ENCODE data around the gene ST6GALNAC3.
"Not testable (repeated sequence)": the region's sequence is repeated elsewhere in the genome, so short reads cannot be mapped to it uniquely, and the experiment has no call there.

ST6GALNAC3 gene

GRCh38 chr1:76105372-76105771 is 30.8 kb downstream of the ST6GALNAC3 start:
- FAIRE-seq: no peak
- DNase-seq (ENCODE audit: insufficient read length, low spot score): no peak

GRCh38 chr1:76106251-76106650 is 31.7 kb downstream of the ST6GALNAC3 start:
- no peak for DNase-seq (ENCODE audit: insufficient read length, low spot score)
- FAIRE-seq: no peak

- DNase-seq (ENCODE audit: insufficient read length, low spot score) (no peak), FAIRE-seq (no peak)
Observed at GRCh38 chr1:76106719-76107235, 32.2 kb downstream of the ST6GALNAC3 start.

GRCh38 chr1:76109404-76109803 is 34.9 kb downstream of the ST6GALNAC3 start:
- no peak for FAIRE-seq
- no peak for DNase-seq (ENCODE audit: insufficient read length, low spot score)

GRCh38 chr1:76109901-76110560 is 35.5 kb downstream of the ST6GALNAC3 start:
- no peak for DNase-seq (ENCODE audit: insufficient read length, low spot score)
- FAIRE-seq: no peak

GRCh38 chr1:76110666-76111065 is 36.1 kb downstream of the ST6GALNAC3 start:
- FAIRE-seq (no peak), DNase-seq (ENCODE audit: insufficient read length, low spot score) (no peak)

- not testable (repeated sequence) for DNase-seq (ENCODE audit: insufficient read length, low spot score); FAIRE-seq
Observed at GRCh38 chr1:76112321-76112720, 37.8 kb downstream of the ST6GALNAC3 start.

- no peak for FAIRE-seq
- no peak for DNase-seq (ENCODE audit: insufficient read length, low spot score)
Observed at GRCh38 chr1:76113446-76113845, 38.9 kb downstream of the ST6GALNAC3 start.

GRCh38 chr1:76115171-76115570 is 40.6 kb downstream of the ST6GALNAC3 start:
- FAIRE-seq: no peak
- no peak for DNase-seq (ENCODE audit: insufficient read length, low spot score)

GRCh38 chr1:76121850-76122249 is 47.3 kb downstream of the ST6GALNAC3 start:
- DNase-seq (ENCODE audit: insufficient read length, low spot score) (no peak), FAIRE-seq (no peak)

GRCh38 chr1:76122271-76122670 is 47.7 kb downstream of the ST6GALNAC3 start:
- DNase-seq (ENCODE audit: insufficient read length, low spot score): no peak
- no peak for FAIRE-seq

- DNase-seq (ENCODE audit: insufficient read length, low spot score); FAIRE-seq: not testable (repeated sequence)
Observed at GRCh38 chr1:76123411-76124064, 49.0 kb downstream of the ST6GALNAC3 start.

- no peak for FAIRE-seq
- no peak for DNase-seq (ENCODE audit: insufficient read length, low spot score)
Observed at GRCh38 chr1:76124196-76124595, 49.6 kb downstream of the ST6GALNAC3 start.

- no peak for DNase-seq (ENCODE audit: insufficient read length, low spot score)
- no peak for FAIRE-seq
Observed at GRCh38 chr1:76125473-76126219, 51.1 kb downstream of the ST6GALNAC3 start.

- FAIRE-seq: no peak
- no peak for DNase-seq (ENCODE audit: insufficient read length, low spot score)
Observed at GRCh38 chr1:76128096-76128495, 53.5 kb downstream of the ST6GALNAC3 start.

GRCh38 chr1:76129731-76130130 is 55.2 kb downstream of the ST6GALNAC3 start:
- FAIRE-seq (no peak), DNase-seq (ENCODE audit: insufficient read length, low spot score) (no peak)

GRCh38 chr1:76130992-76131391 is 56.4 kb downstream of the ST6GALNAC3 start:
- DNase-seq (ENCODE audit: insufficient read length, low spot score) (no peak), FAIRE-seq (no peak)

GRCh38 chr1:76133977-76134376 is 59.4 kb downstream of the ST6GALNAC3 start:
- no peak for FAIRE-seq
- no peak for DNase-seq (ENCODE audit: insufficient read length, low spot score)

- FAIRE-seq (no peak), DNase-seq (ENCODE audit: insufficient read length, low spot score) (no peak)
Observed at GRCh38 chr1:76135835-76136234, 61.3 kb downstream of the ST6GALNAC3 start.

GRCh38 chr1:76136894-76137293 is 62.3 kb downstream of the ST6GALNAC3 start:
- no peak for DNase-seq (ENCODE audit: insufficient read length, low spot score)
- FAIRE-seq: no peak

- FAIRE-seq (no peak), DNase-seq (ENCODE audit: insufficient read length, low spot score) (no peak)
Observed at GRCh38 chr1:76137746-76138145, 63.2 kb downstream of the ST6GALNAC3 start.

Data from GM19239 (cell line).